IPS-11a (cell line): ENCODE measurements around the gene IPO8.
"Not testable (repeated sequence)": the region's sequence is repeated elsewhere in the genome, so short reads cannot be mapped to it uniquely, and the experiment has no call there.

ENCODE experiments used
- H3K4me3 ChIP-seq: one replicate; pipeline ENCODE4 v1.5.1; 2013; ENCODE audit warnings: low read depth, low read length, control low read depth

IPO8 gene

GRCh38 chr12:30691122-30691879 is 4.4 kb downstream of the IPO8 start:
- no peak overlapping the region for H3K4me3 ChIP-seq

DNA sequence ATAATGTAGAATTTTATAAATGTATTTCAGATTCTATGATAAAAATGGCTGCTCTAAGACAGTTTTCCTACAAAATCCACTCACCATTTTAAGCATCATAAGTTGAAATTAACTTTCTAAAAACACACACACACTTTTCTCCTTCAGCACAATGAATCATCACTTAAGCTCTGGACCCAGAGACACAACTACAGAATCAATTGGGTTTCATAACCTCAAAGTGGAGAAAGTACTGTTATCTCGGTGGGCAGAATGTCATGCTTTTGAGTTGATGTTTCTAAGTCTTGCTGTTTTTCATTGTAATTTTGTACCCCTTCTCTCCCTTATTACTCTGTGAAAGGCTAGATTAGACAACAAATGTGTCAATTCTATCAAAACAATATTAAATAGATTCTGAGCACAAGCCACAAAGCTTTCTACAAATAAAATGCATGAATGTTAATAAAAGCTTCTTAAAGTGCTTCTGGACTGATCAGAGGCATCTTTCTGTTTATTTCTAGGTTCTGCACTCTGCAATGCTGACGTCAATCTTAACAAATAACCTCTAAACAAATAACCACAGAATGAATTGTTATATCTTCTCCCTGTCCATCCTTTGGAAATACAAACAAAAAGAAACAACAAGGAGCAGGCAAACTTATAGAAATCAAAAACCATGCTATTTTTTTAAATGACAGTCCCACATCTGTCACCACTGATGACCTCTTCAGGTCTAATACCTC is 8.2 kb downstream of the IPO8 start:
- H3K4me3 ChIP-seq: no peak overlapping the region

- H3K4me3 ChIP-seq: no peak overlapping the region
These were observed 16.4 kb downstream of the IPO8 start for GRCh38 chr12:30679241-30679640.

DNA sequence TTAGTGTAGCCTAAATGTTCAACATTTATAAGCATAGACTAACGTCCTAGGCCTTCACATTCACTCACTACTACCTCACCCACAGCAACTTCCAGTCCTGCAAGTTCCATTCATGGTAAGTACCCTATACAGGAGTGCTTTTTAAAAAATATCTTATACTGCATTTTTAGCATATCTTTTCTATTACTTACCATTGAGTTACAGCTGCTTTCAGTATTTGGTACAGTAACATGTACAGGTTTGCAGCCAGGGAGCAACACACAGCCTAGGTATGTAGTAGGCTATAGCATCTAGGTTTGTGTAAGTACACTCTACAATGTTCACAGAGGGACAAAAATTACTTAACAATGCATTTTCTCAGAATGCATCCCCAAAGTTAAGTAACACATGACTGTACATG is 17.4 kb downstream of the IPO8 start:
- no peak overlapping the region for H3K4me3 ChIP-seq

- no peak overlapping the region for H3K4me3 ChIP-seq
These were observed 34.5 kb downstream of the IPO8 start for GRCh38 chr12:30661210-30661609.

- no peak overlapping the region for H3K4me3 ChIP-seq
These were observed 43.5 kb downstream of the IPO8 start for GRCh38 chr12:30652034-30652696.

DNA sequence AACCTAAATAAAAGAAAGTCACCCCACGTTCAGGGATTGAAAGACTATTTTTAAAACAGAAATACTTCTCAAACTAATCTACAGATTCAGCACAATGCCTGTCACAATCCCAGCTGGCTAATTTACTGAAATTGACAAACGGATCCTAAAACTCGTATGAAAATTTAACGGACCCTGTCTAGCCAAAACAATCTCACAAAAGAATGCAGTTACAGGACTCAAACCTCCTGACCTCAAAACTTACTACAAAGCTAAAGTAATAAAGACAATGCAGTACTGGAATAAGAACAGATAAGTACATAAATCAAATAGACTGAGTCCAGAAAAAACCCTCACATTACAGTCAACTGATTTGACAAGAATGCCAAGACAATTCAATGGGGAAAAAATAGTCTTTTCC is 48.8 kb downstream of the IPO8 start:
- no peak overlapping the region for H3K4me3 ChIP-seq

GRCh38 chr12:30643366-30643765 is 52.3 kb downstream of the IPO8 start:
- no peak overlapping the region for H3K4me3 ChIP-seq

DNA sequence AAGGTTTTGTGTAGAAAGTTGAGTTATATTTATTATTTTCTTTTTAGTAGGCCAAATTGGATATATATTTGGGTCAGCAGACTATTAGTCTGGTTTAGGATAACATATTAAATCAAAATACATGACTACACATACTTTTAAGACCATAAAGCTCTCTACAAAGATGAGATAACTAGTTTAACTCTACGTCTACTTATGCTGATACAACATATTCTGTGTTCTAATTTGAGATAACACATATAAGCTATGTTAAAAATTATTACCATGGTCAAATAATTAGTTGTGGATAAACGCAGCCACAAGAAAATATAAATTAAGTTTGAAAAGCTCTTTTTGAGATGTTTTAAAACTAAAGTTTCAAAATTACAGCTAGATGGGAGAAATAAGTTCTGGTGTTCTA is 55.3 kb downstream of the IPO8 start:
- H3K4me3 ChIP-seq: no peak overlapping the region

- no peak overlapping the region for H3K4me3 ChIP-seq
These were observed 60.3 kb downstream of the IPO8 start for GRCh38 chr12:30635385-30635784.

- no peak overlapping the region for H3K4me3 ChIP-seq
These were observed 63.9 kb downstream of the IPO8 start for GRCh38 chr12:30631740-30632139.

GRCh38 chr12:30630979-30631285 is 64.7 kb downstream of the IPO8 start:
- H3K4me3 ChIP-seq: no peak overlapping the region

DNA sequence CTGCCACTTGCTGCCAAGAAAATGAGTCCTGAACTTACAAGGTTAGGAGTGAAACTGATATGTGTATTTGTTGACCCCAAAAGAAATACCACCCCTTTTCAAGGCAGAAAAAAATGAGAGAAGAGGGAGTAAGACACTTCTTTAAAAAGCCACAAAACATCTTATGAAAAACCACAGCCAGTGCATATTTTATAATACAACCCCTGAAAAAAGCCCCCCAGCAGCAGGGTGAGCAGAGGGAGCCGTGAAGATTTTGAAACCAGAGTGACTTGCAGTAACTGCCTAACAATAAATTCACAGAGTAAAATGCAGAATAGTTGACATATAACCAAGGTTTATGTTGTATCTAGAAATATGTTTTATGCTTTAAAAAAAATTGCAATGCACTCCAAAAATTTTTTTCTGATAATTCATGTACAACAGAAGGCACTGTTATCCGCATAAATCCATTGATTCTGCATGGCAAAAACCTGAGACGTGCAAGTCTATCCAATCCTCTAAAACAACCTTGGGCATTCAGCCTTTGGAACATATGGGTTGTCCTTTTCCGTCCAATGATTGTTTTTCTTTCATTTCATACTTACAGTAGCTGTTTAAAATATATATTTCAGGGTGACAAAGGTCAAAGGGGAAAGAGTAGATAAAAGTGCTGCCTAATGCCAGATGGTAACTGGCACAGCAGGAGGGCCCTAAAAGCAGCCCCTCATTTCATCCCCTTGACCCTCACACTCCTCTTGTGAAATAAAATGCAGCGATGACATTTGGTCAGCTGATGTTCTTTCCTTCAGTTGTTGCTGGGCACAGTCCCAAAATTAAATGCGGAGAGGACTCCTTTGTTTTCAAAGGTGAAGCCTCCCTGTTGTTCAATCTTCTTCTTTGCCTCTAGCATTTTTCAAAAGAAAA is 65.3 kb downstream of the IPO8 start:
- H3K4me3 ChIP-seq: no peak overlapping the region

- no peak overlapping the region for H3K4me3 ChIP-seq
These were observed 68.8 kb downstream of the IPO8 start for GRCh38 chr12:30626847-30627246.

- H3K4me3 ChIP-seq: no peak overlapping the region
These were observed 71.7 kb downstream of the IPO8 start for GRCh38 chr12:30624009-30624408.

DNA sequence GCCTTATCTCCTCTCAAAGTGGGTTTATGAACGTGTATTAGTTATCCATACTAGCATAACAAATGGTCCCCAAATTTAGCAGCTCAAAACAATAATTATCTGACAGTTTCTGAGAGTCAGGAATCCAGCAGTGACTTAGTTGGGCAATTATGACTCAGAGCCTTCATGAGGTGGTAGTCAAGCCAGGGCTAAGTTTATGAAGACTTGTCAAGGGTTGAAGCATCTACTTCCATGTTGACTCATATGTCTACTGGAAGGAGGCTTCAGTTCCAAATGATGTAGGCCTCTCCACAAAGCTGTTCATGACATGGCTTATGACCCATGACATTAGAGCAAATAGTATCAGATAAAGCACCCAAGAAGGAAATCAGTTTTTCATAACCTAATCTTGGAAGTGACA is 73.2 kb downstream of the IPO8 start:
- H3K4me3 ChIP-seq: no peak overlapping the region

DNA sequence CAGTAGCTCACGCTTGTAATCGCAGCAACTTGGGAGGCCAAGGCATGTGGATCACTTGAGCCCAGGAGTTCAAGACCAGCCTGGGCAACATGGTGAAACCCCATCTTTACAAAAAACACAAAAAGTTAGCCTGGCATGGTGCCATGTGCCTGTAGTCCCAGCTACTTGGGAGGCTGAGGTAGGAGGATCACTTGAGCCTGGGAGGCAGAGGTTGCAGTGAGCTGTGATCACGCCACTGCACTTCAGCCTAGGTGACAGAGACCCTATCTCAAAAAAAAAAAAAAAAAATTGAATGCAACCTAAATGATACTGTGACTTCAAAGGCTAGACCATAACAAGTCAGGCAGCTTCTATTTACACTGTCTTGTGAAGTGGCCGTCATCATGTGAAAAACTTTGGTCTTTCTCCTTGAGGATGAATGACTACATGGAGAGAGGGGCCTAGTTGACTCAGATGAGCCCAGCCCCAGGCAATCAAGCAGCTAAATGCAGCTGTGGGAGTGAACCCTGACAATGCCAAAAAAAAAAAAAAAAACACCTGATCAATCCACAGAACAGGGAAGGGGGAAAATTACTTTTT is 73.9 kb downstream of the IPO8 start:
- H3K4me3 ChIP-seq: not testable (repeated sequence)

DNA sequence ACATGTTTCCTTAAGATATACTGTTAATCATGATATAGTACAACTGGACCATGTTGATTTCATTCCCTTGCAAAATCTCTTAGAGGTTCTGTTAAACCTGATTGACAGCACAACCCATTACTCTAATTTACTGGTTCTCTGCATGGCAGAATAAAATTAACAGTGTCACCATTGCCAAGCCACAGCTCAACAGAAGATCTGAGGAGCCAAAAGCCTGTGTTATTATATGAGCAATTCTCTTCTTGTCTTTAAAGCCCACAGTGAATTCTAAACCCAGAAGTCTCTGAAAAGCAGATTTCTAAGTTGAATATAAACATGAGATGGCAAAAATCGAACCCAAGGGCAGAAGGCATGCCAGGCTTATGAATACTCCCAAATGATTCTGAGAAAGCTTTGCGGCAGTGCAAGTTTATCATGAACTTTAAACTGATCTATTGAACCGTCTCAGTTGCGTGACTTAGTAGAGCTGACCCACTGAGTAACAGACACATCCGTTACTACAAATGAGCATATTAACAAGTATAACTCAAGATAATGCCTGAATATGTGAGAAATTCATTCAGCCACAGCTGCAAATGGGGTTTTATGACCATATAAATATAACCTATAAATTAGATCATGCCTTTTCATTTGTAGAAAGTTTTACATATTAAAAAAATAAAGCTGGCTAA is 78.2 kb downstream of the IPO8 start:
- H3K4me3 ChIP-seq: no peak overlapping the region

DNA sequence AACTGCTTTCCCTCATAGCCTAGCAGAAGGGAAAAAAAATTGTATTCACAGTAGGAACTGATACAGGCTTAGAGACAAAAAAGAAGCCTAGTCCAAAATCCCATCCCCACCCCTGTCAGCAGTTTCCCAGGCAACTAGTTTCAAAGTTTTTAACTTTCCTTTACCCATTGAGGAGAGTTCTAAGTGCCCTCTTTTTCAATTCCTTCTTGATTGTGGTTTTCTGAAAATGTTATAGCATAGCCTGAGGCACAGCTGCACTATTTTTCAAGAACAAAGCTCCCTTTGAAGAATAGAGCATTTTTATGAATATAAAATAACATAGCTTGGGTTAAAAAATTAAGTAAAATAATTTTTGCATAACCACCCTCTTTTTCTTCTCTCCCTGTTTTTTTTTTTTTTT is 81.6 kb downstream of the IPO8 start:
- H3K4me3 ChIP-seq: no peak overlapping the region

- no peak overlapping the region for H3K4me3 ChIP-seq
These were observed 82.4 kb downstream of the IPO8 start for GRCh38 chr12:30613119-30613830.
